Measurements from ENCODE around the gene HIRIP3. TPM values are rescaled to one million over a fixed set of nuclear protein-coding genes. Genes with fewer than 3 reads are reported as not detected.

HIRIP3 gene
- total RNA-seq, 1 experiment from 2014 or later: 19.0 TPM

DNA sequence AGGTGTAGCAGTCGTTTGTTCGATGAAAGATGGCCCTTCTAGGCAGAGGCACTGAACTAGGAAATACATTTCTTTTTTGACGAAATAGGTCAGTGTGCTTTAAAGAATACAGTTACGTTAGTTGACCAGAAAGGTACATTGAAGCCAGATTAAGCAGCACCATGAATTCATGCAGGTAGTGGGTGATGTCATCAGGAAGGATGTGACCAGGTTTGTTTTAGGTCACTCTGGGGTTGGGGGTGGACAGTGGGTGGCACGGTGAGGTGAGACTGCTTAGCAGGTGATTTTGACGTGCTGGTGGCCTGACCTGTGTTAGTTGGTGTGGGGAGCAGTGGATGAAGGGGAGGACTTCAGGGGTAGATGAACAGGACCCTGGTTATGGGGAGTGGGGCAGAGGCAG lies 4.2 kb upstream of the HIRIP3 start:
- DNase-seq (ENCODE audit: low read depth): no peak

DNA sequence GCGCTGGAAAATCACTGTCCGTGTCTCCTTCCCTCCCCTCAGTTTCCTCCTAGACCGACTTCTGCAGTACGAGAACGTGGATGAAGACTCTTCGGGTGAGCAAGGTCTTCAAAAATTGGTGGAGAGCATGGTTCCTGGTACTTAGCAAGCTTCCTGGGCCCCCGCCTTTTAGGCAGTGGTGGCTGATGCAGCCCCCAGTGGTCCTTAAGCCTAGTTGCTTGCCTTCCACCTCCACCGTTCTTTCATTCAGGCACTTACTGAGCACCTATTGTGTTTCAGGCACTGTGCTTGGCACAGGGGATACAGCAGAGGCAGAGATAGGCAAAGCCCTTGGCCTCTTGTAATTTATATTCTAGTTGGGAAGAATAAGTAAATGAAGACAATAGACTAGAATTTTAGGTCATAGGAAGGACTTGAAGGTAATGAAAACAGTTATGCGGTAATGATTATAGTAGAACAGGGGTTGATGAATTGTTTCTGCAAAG lies 1.4 kb upstream of the HIRIP3 start:
- DNase-seq (ENCODE audit: low read depth): no peak

DNA sequence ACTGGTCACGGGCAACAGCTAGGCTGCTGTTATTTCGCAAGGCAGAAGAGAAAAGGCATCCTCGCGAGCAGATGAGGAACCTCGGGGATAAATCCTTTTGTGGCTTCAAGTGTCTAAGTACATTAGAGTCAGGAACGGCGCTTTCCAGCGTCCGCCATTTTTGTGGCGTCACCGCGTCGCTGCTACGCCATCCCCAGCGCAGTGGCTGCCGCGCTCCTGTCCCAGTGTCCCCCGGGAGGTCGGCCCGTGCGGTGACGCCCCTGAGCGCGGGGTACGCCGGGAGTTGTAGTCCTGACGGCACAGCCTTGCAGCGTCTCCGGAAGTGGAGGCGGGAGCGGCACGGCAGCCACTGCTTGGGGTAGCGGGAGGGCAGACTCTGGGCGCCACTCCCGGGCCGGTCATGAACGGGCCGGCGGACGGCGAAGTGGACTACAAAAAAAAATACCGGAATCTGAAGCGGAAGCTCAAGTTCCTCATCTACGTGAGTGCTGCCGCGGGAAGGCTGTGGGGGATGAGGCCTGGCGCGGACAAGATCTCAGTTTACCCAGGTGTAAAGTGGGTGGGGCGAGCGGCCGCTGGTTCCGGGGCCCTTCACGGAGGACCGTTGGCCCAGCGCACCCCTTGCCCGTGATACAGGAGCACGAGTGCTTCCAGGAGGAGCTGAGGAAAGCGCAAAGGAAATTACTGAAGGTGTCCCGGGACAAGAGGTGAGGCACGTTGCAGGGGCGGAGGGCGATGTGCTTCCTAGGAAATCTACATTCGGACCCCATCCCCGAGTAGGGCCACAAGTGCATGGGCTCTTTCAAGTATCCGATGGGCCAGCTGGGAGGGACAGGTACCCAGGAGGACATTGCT lies 721 bp upstream of the HIRIP3 start, which contains the start of gene INO80E:
INO80E (plus strand) TSS at position 331 of the 855 bp plus-strand sequence; CDS start at position 401, 70 bp downstream.
- peak; percentile 95 for DNase-seq (ENCODE audit: low read depth)

DNA sequence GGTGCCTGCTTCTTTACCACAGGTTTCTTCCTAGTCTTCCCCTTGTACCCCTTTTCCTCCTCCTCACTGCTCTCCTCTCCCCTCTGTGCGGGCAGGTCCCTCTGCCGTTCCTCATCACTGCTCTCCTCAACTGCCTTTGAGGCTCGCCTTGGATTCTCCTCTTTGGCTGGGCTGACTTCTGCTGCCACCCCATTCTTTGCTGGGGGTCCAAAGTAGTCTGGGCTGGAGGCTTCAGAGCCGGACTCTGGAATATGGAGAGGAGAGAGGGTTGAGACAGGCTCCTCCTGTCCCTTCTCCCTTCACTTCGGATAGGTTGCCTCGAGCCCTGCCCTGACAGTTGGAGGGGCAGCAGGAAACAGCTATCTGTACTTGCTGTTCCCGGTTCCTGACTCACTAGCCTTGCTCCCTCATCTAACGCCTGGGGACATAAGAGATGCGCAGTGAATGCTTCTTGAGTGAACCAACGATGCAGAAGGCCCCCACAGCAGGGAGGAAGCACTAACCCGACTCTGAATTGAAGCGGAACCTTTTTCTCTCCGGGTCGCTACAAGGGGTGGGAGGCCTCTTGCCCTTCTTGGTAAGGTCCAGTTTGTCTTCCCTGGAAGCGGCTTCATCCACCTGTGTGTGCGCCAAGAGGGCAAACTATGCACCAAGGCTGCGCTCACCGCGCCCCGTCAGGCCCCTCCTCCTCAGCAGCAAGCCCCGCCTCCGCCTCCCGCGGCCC lies 655 bp downstream of the HIRIP3 start:
- peak; percentile 93 for DNase-seq (ENCODE audit: low read depth)

DNA sequence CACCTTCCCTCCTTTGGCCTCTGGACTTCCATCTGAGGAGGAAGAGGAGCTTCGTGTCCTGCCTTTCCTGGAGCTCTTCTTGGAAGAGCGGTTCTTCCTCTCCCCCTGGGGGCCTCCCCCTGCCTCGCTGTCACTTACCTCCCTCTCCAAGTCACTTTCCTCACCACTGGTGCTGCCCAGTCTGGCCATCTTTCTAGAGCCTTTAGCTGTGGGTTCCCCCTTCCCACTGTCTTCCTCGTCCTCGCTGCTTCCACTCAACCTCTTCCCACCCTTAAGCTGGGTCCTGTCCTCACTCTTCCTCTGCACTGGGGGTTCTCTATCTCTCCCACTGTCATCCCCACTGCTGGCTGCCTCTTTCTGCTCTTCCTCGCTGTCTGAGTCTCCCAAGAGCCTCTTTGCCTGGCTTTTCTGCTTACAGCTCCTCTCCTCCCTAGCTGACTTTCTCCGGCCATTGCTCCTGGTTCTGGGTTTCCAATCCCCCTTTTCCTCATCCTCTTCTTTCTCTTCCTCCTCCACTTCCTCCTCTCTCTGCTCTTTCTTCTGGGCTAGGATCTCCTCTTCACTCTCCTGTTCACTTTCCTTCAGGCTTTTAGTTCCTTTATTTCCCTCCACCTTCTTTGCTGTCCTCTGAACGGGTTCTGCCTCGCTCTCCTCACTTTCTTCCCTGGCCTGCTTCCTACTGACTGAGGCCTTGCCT lies 1.4 kb downstream of the HIRIP3 start:
- DNase-seq (ENCODE audit: low read depth): no peak

DNA sequence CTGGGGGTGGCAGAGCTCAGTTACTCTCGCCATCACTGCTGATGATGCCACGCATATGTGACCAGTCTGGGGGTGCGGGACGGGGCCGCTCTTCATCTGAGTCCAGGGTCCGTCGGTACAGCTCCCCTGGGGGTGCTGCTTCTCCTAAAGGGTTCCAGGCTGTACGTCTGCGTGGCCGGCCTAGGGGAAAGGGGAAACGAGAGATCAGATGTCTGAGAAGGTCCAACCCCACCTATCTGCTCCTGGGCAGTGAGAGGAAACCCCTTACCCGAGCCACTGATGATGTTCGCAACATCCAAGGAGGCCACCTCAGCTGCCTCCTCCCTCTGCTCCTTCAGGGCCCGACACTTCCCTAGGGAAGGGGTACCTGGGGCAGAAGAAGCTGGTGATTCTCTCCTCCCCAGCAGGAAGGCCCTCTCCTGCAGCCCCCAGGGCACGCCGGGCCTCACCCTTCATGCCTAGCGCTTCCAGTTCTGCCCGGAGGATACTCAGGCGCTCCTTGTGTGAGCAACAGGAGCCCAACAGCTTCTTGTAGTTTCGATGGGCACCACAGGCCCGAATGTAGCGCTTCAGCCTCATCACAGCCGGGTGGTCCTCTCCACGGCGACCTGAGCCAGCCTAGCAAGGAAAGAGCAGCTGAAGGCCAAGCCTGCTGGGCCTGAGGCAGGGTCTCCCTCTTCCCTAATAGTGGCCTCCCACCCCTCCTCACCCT lies 2.1 kb downstream of the HIRIP3 start:
- no peak for DNase-seq (ENCODE audit: low read depth)

DNA sequence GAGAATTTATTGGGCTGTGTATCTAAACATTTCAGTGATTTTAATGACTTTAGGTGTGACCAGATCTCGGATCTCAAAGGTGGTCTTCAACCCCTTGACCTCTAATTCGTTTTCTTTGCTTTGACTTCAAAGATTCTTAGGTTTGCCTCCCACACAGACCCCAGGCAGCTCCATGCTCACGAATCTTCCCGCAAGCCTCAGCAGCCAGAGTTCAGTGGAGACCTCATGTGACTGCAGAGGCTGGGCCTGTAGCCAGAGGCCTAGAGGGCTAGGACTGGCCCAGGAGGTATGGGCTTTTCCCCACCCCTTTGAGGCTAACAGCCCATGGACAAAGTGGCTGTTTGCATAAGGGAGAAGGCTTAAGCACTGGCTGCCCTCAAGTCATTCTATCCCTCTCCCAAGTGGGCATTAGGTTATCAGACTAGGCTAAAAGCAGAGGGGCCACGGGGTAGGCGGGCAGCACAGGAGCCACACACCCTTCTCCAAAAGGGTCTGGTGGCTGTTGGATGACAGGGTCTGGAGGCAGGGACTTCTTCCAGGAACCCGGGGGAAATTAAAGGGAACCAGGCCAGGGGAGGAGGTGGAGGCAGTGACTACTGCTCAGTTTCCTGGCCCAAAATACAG lies 3.0 kb downstream of the HIRIP3 start:
- DNase-seq (ENCODE audit: low read depth): peak; percentile 53

DNA sequence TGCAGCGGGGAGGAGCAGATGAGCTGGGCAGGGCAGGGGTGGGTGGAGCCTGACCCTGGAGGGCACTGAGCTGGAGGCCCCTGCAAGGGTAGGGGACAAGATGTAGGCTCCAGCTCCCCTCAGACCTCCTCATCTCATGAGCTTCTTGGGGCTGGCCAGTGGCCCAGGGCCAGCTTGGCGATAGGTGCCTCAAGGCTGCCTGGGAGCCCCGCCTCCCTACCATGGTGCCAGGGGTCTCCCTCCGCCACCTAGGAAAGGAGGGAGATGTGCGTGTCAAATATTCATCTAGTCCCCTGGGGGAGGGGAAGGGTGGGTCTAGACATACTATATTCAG lies 3.9 kb downstream of the HIRIP3 start:
- DNase-seq (ENCODE audit: low read depth): no peak

DNA sequence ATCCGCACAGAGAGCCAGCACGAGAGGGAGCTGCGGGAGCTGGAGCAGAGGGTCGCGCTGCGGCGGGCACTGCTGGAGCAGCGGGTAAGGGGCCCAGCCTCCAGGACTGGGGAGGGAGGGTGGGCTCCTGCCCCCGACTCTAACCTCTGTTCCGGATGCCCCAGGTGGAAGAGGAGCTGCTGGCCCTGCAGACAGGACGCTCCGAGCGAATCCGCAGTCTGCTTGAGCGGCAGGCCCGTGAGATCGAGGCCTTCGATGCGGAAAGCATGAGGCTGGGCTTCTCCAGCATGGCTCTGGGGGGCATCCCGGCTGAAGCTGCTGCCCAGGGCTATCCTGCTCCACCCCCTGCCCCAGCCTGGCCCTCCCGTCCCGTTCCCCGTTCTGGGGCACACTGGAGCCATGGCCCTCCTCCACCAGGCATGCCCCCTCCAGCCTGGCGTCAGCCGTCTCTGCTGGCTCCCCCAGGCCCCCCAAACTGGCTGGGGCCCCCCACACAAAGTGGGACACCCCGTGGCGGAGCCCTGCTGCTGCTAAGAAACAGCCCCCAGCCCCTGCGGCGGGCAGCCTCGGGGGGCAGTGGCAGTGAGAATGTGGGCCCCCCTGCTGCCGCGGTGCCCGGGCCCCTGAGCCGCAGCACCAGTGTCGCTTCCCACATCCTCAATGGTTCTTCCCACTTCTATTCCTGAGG lies 4.4 kb downstream of the HIRIP3 start:
- DNase-seq (ENCODE audit: low read depth): no peak

DNA sequence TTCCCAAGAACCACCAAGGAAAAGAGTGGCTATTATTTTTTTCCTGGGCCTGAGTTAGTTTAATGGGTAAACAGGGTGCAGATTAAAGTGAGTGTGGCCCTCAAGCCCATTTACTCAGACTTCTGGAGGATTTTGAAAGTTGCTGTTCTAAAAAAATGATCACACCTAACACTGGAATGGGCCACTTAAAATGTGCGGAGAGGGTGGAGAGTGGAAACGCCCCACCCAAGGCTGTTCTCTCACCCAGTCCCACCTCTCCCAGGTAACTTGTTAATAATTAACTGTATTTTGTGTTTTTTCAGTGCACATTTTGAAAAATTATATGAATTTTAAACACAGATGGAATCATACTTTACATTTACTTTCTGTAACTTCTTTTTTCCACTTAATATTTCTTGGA lies 5.4 kb downstream of the HIRIP3 start:
- DNase-seq (ENCODE audit: low read depth): no peak

DNA sequence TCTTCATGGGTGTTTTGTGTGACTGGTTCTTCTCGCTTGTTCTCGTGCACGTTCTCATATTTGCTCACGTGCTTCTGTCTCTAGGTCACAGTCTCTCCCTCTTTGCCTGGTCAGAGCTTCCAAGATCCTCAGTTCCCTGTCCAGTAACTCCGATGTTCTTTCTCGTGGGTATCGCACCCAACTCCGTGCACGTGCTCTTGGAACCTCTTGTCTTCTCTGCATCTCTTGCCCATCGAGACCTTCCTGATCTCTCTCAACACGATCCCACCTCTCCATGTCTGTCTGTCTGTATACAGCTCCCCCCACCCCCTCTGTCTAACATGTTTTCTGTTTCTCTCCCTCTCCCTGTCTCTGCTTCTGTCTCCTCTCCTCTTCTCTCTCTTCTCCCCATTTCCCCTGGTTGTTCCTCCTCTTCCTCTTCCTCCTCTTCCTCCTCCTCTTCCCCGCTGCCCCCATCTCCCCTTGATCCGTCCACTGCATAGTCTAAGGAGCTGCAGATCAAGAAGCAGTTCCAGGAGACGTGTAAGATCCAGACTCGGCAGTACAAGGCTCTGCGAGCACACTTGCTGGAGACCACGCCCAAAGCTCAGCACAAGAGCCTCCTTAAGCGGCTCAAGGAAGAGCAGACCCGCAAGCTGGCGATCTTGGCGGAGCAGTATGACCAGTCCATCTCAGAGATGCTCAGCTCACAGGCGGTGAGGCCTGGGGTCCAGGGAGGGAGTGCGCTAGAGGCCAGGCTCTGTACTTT lies 6.1 kb downstream of the HIRIP3 start:
- DNase-seq (ENCODE audit: low read depth): no peak

DNA sequence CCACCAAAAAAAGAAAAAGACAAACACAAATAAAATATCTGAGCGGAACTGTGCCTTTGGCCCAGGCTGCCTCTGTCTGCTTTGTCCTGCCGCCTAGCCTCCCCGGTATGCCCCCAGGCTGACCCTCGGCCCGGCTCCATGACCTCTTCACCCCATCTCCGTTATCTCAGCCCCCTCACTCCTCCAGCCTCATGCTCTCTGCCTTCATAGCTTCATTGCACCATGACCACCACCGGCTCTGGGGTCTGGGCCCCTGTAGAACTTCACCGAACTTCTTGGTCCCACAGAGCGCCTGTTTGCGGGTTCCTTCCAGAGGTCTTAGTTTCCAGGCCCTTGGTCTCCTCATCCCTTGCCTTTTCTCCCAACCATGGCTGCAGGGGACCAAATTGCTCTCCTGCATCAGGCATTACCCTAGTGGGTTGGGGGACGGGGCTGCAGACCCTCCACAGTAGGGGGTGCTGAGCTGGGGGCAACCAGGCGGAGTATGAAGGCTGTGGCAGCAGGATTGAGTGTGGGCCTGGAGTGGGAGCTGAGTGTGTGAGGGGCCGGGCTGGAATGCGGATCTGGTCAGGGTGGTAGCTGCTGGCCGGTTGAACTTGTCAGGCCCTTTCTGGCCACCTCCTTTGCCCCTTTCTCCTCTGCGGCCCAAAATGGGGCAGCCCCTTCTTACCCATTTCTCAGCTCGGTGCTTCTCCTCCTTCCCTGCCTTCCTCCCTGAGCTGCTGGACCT lies 6.9 kb downstream of the HIRIP3 start:
- no peak for DNase-seq (ENCODE audit: low read depth)

DNA sequence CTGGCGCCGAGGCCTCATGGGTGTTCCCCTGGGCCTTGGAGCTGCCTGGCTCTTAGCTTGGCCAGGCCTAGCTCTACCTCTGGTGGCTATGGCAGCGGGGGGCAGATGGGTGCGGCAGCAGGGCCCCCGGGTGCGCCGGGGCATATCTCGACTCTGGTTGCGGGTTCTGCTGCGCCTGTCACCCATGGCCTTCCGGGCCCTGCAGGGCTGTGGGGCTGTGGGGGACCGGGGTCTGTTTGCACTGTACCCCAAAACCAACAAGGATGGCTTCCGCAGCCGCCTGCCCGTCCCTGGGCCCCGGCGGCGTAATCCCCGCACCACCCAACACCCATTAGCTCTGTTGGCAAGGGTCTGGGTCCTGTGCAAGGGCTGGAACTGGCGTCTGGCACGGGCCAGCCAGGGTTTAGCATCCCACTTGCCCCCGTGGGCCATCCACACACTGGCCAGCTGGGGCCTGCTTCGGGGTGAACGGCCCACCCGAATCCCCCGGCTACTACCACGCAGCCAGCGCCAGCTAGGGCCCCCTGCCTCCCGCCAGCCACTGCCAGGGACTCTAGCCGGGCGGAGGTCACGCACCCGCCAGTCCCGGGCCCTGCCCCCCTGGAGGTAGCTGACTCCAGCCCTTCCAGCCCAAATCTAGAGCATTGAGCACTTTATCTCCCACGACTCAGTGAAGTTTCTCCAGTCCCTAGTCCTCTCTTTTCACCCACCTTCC lies 7.9 kb downstream of the HIRIP3 start:
- no peak for DNase-seq (ENCODE audit: low read depth)

DNA sequence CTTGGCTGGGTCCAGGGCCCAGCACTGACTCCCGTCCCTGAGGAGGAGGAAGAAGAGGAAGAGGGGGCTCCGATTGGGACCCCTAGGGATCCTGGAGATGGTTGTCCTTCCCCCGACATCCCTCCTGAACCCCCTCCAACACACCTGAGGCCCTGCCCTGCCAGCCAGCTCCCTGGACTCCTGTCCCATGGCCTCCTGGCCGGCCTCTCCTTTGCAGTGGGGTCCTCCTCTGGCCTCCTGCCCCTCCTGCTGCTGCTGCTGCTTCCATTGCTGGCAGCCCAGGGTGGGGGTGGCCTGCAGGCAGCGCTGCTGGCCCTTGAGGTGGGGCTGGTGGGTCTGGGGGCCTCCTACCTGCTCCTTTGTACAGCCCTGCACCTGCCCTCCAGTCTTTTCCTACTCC lies 8.5 kb downstream of the HIRIP3 start:
- no peak for DNase-seq (ENCODE audit: low read depth)

DNA sequence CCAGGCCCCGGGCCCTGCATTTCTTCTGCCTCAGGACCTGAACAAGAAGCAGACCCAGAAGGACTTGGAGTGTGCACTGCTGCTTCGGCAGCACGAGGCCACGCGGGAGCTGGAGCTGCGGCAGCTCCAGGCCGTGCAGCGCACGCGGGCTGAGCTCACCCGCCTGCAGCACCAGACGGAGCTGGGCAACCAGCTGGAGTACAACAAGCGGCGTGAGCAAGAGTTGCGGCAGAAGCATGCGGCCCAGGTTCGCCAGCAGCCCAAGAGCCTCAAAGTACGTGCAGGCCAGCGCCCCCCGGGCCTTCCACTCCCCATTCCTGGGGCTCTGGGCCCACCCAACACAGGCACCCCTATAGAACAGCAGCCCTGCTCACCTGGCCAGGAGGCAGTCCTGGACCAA lies 9.2 kb downstream of the HIRIP3 start:
- no peak for DNase-seq (ENCODE audit: low read depth)

DNA sequence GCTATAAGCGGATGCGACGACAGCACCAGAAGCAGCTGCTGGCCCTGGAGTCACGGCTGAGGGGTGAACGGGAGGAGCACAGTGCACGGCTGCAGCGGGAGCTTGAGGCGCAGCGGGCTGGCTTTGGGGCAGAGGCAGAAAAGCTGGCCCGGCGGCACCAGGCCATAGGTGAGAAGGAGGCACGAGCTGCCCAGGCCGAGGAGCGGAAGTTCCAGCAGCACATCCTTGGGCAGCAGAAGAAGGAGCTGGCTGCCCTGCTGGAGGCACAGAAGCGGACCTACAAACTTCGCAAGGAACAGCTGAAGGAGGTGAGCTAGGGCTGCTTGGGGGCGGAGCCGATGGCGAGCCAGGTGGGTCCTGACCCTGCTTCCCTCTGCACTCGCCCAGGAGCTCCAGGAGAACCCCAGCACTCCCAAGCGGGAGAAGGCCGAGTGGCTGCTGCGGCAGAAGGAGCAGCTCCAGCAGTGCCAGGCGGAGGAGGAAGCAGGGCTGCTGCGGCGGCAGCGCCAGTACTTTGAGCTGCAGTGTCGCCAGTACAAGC lies 10.1 kb downstream of the HIRIP3 start:
- DNase-seq (ENCODE audit: low read depth): no peak

DNA sequence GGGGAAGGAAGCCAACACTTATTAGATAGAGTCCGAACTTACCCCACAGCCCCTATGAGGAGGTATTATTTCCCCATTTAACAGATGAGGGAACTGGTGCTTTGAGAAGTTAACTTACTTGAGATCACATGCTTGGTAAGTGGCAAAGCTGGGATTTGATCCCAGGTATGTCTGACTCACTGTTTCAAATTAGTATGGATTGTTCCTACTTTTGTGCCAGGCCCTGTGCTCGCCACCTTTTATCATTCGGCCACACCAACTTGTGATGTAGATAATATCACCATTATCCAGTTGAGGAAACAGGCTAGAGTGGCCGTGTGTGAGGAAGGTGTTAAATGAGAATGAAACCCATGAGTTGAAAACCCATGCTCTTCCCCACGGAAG lies 10.7 kb downstream of the HIRIP3 start:
- DNase-seq (ENCODE audit: low read depth): no peak

DNA sequence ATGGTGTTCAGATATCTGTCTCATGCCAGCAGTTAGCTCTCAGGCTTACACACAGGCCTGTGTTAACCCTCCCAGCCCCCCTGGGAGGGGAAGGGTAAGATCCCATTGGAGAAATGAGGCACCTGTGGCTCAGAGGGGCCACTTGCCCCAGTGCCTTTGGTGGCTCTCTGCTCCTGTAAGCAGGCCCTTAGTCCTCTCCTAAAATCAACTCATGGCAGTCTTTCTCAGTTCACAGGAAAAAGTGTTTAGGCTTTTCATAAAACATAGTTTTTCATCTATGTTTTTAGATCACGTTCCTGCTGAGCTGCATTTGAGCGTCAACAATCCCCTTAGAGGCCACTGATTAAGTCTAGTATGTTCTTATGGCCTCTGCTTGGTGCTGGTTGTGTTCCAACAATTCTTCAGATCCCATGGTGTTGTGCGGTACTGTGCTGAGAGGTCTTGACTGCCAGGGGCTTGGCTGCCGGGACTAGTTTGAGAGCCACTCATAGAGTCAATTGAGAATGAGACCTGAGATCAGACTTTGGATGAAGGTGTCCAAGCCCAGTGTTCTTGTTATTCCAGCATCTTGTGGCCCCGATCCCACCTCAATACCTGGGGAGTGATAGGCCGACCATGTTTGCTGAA lies 11.2 kb downstream of the HIRIP3 start:
- no peak for DNase-seq (ENCODE audit: low read depth)

All from M059J (cell line).